Peyer's patch (tissue), 4 donors: ENCODE measurements around the gene ADNP2. TPM values are rescaled to one million over a fixed set of nuclear protein-coding genes. Genes with fewer than 3 reads are reported as not detected.

ENCODE experiments used
- DNase-seq, 3 donors: peaks; one replicate each; pipeline ENCODE4 v3.0.0-alpha.2; 2017 to 2019
- H3K27ac ChIP-seq, 4 donors: fragments of 200-600 bp; sonication (generic); one replicate each; pipeline ENCODE4 v1.5.1; 2016 to 2019
- H3K27me3 ChIP-seq, 2 donors: fragments of 200-600 bp; sonication (generic); one replicate each; pipeline ENCODE4 v1.5.1; 2019
- H3K36me3 ChIP-seq, 3 donors: fragments of 200-600 bp; sonication (generic); one replicate each; pipeline ENCODE4 v1.5.1; 2016 to 2019
- H3K4me1 ChIP-seq, 4 donors: fragments of 200-600 bp; sonication (generic); one replicate each; pipeline ENCODE4 v1.5.1; 2016 to 2019
- H3K4me3 ChIP-seq, 4 donors: fragments of 200-600 bp; sonication (generic); 1 replicate in 3 of 4; 2 replicates in 1 of 4; pipeline ENCODE4 v1.5.1; 2016 to 2019; ENCODE audit warnings: mild to moderate bottlenecking in 1 of 4
- H3K9me3 ChIP-seq, 4 donors: fragments of 200-600 bp; sonication (generic); one replicate each; pipeline ENCODE4 v1.5.1; 2016 to 2019; ENCODE audit warnings: mild to moderate bottlenecking in 1 of 4
- CTCF ChIP-seq, 6 experiments: fragments of 450-650 bp in 4 of 6; fragments of 200-600 bp in 2 of 6; sonication (generic) in 1 of 6; IDR thresholded peaks; one replicate each; pipeline ENCODE4 v1.5.1; 2017 to 2019; ENCODE audit warnings: antibody characterized with exemption in 6 of 6, mild to moderate bottlenecking in 3 of 6, moderate library complexity in 1 of 6
- POLR2A ChIP-seq, 2 donors: fragments of 450-650 bp; IDR thresholded peaks; one replicate each; pipeline ENCODE4 v1.5.1; 2017; ENCODE audit warnings: antibody characterized with exemption in 2 of 2, mild to moderate bottlenecking in 2 of 2, moderate library complexity in 2 of 2
- total RNA-seq, 4 donors: library from RNA; depleted of rRNA; stranded (reverse); fragments of >200 nt; gene quantifications; one replicate each; pipeline ENCODE4 v1.1.0, GENCODE V29; 2016

Gene ADNP2
- total RNA-seq, 4 donors from 2014 or later, result 18.9 to 26.7 (median 24.0) TPM

DNA sequence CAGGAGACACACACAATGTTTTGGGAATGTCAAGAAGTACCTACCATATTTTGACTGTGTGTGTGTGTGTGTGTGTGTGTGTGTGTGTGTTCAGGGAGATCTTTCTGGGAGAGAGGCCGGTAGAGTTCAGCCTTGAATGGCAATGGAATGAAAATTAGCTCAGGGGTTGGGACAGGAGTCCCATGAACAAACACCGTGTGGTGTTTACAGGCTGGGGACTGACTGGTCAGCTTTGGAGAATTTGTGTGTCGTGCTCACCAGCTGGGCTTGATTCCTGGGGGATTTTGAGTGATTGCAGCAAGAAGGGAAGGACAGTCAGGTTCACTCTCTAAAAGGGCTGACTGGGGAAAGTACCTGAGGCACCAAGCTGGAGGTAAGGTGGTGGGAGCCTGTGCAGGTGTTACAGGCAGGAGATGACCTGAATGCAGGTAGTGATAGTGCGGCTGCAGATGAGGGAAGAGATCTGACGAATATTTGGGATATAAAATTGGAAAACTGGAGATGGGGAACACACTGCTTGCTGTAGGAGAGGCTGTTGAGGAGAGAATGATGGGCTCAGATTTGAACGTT is 2.5 kb upstream of the ADNP2 start:
- no peak for DNase-seq
- TF ChIP-seq CTCF (IDR thresholded peaks at IDR 0.05), result no peak
- no peak for TF ChIP-seq POLR2A (IDR thresholded peaks at IDR 0.05)
- Histone ChIP-seq H3K36me3 (no peaks in the 10 kb centered on the region), H3K4me3 (no peak overlapping the region), H3K4me1 (peaks cover 0 to 13% (median 3%) of the 10 kb centered on the region in 4 donors), H3K27ac (no peak overlapping the region), H3K27me3 (no peaks in the 10 kb centered on the region), H3K9me3 (peaks cover 0 to 3% (median 0%) of the 10 kb centered on the region in 4 donors)

DNA sequence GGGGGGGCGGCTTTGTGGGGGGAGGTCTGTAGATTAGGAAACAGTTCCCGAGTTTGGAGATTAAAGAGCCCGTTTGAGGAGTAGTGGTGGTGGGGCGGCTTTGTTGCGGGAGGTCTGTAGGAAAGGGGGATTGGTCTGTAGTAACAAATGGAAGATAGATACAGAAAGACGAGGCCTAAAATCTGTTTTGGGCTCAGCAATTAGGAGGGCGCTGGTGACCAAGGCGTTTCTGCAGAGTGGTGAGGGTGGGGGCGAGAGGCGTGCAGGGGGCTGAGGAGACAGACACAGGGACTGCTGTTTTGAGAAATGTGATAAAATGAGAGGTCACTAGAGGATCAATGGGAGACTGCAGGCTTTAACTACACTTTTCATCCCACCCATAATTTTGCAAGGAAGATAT is 1.6 kb upstream of the ADNP2 start:
- Histone ChIP-seq H3K4me1 (peaks cover 0 to 13% (median 3%) of the 10 kb centered on the region in 4 donors), H3K9me3 (peaks cover 0 to 3% (median 0%) of the 10 kb centered on the region in 4 donors), H3K27me3 (no peaks in the 10 kb centered on the region), H3K36me3 (no peaks in the 10 kb centered on the region), H3K27ac (no peak overlapping the region), H3K4me3 (no peak overlapping the region)
- no peak for TF ChIP-seq CTCF (IDR thresholded peaks at IDR 0.05)
- DNase-seq, result no peak

DNA sequence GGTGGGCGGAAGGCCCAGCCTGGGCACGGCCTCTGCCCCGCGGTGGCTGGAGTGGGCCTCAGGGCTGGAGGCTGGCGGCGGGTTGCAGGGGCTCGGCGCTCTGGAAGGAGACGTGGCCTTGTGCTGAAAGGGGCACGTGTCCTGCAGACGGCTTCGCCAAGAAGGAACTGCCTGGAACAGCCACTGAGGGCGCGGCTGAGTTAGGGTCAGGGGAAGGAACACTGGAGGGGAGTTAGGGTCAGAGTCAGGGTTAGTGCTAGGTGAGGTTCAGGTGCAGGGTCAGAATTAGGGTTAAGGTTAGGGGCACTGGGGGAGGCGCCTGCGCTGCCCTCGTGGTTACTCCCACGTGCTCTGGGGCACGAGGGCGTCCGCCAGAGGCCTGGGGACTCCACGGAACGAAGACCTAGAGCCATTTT is 933 bp upstream of the ADNP2 start:
- peaks cover 0 to 13% (median 3%) of the 10 kb centered on the region in 4 donors for H3K4me1 ChIP-seq
- peak in 1 of 3 donors; percentile 18 for DNase-seq

DNA sequence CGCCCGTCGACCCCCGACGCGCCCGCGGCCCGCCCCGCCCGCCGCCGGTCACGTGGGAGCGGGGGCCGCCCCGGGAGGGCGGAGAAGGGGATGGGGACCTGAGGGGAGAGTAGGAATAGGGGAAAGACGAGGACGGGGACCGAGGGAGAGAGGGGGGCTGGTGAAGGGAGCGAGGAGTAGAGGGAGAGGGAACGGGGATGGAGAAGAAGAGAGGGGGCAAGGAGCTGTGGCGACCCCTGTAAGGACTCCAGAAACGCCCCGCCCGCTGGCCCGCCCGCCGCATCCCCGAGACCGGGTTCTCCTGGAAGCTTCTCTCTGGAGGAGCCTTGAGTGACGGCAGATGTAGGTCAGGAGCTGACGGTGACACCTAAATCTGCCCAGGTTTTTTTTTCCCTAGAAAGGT is 615 bp downstream of the ADNP2 start:
- peak overlapping the region; percentile 61 to 93 (median 84) for H3K27ac ChIP-seq
- TF ChIP-seq POLR2A (IDR thresholded peaks at IDR 0.05), result no peak
- no peak for TF ChIP-seq CTCF (IDR thresholded peaks at IDR 0.05)
- peak overlapping the region; percentile 56 to 94 (median 84) for H3K4me3 ChIP-seq
- no peaks in the 10 kb centered on the region for H3K36me3 ChIP-seq
- peaks cover 0 to 13% (median 3%) of the 10 kb centered on the region in 4 donors for H3K4me1 ChIP-seq
- peak in 2 of 3 donors; percentile 26 to 57 for DNase-seq
- no peaks in the 10 kb centered on the region for H3K27me3 ChIP-seq
- H3K9me3 ChIP-seq, result peaks cover 0 to 3% (median 0%) of the 10 kb centered on the region in 4 donors

More for the DNA sequence above, 933 bp upstream of the ADNP2 start:
- Histone ChIP-seq H3K27ac (peak overlapping the region in 2 of 4 donors; percentile 92 to 93), H3K4me3 (no peak overlapping the region), H3K36me3 (no peaks in the 10 kb centered on the region), H3K9me3 (peaks cover 0 to 3% (median 0%) of the 10 kb centered on the region in 4 donors), H3K27me3 (no peaks in the 10 kb centered on the region)
- TF ChIP-seq POLR2A (IDR thresholded peaks at IDR 0.05) (no peak), CTCF (IDR thresholded peaks at IDR 0.05) (no peak)

GRCh38 chr18:80112624-80113248 is 3.7 kb downstream of the ADNP2 start:
- H3K36me3 ChIP-seq, result peaks cover 0 to under 1% (median 0%) of the 10 kb centered on the region in 3 donors
- no peak for DNase-seq
- no peaks in the 10 kb centered on the region for H3K27me3 ChIP-seq
- TF ChIP-seq CTCF (IDR thresholded peaks at IDR 0.05), result no peak
- TF ChIP-seq POLR2A (IDR thresholded peaks at IDR 0.05), result no peak
- H3K27ac ChIP-seq, result no peak overlapping the region
- H3K4me3 ChIP-seq, result no peak overlapping the region
- H3K4me1 ChIP-seq, result peaks cover 0 to 13% (median 3%) of the 10 kb centered on the region in 4 donors
- H3K9me3 ChIP-seq, result peaks cover 0 to 3% (median 0%) of the 10 kb centered on the region in 4 donors
